ENCODE data around the gene CECR2. TPM values are rescaled to one million over a fixed set of nuclear protein-coding genes. Genes with fewer than 3 reads are reported as not detected.

Gene CECR2
- not detected in 2 replicates for total RNA-seq

- Histone ChIP-seq H3K27me3 (ENCODE audit: control insufficient read depth, insufficient read depth, low read length) (peaks cover 13% of the 10 kb centered on the region), H3K36me3 (ENCODE audit: control insufficient read depth, insufficient read depth, low read length) (no peaks in the 10 kb centered on the region), H3K4me3 (ENCODE audit: low read depth, low read length) (no peak within 1 kb of the TSS)
- FAIRE-seq: no peak
- TF ChIP-seq CTCF (IDR thresholded peaks at IDR 0.05; ENCODE audit: insufficient read depth, low read length, severe bottlenecking): no peak
- no peak for DNase-seq (ENCODE audit: low read depth)
Measured at GRCh38 chr22:17369439-17370025, at the start of gene CECR2. CECR2 (plus strand) TSS chr22:17369460; CDS start chr22:17369784, 324 bp downstream.

GRCh38 chr22:17319546-17319945, 49.7 kb upstream of the CECR2 start:
- FAIRE-seq: no peak
- DNase-seq (ENCODE audit: low read depth): no peak
- TF ChIP-seq CTCF (IDR thresholded peaks at IDR 0.05; ENCODE audit: insufficient read depth, low read length, severe bottlenecking): no peak
- no peaks in the 10 kb centered on the region for H3K27me3 ChIP-seq (ENCODE audit: control insufficient read depth, insufficient read depth, low read length)
- no peaks in the 10 kb centered on the region for H3K36me3 ChIP-seq (ENCODE audit: control insufficient read depth, insufficient read depth, low read length)
- no peak overlapping the region for H3K4me3 ChIP-seq (ENCODE audit: low read depth, low read length)

GRCh38 chr22:17322511-17322910, 46.7 kb upstream of the CECR2 start:
- no peak for DNase-seq (ENCODE audit: low read depth)
- Histone ChIP-seq H3K27me3 (ENCODE audit: control insufficient read depth, insufficient read depth, low read length) (no peaks in the 10 kb centered on the region), H3K36me3 (ENCODE audit: control insufficient read depth, insufficient read depth, low read length) (no peaks in the 10 kb centered on the region), H3K4me3 (ENCODE audit: low read depth, low read length) (no peak overlapping the region)
- TF ChIP-seq CTCF (IDR thresholded peaks at IDR 0.05; ENCODE audit: insufficient read depth, low read length, severe bottlenecking): no peak
- no peak for FAIRE-seq

GRCh38 chr22:17331690-17332089, 37.6 kb upstream of the CECR2 start:
- no peaks in the 10 kb centered on the region for H3K27me3 ChIP-seq (ENCODE audit: control insufficient read depth, insufficient read depth, low read length)
- no peak for TF ChIP-seq CTCF (IDR thresholded peaks at IDR 0.05; ENCODE audit: insufficient read depth, low read length, severe bottlenecking)
- no peak for DNase-seq (ENCODE audit: low read depth)
- no peaks in the 10 kb centered on the region for H3K36me3 ChIP-seq (ENCODE audit: control insufficient read depth, insufficient read depth, low read length)
- H3K4me3 ChIP-seq (ENCODE audit: low read depth, low read length): no peak overlapping the region
- FAIRE-seq: no peak

- FAIRE-seq (no peak), DNase-seq (ENCODE audit: low read depth) (no peak)
- Histone ChIP-seq H3K36me3 (ENCODE audit: control insufficient read depth, insufficient read depth, low read length) (no peaks in the 10 kb centered on the region), H3K4me3 (ENCODE audit: low read depth, low read length) (no peak overlapping the region), H3K27me3 (ENCODE audit: control insufficient read depth, insufficient read depth, low read length) (no peaks in the 10 kb centered on the region)
- no peak for TF ChIP-seq CTCF (IDR thresholded peaks at IDR 0.05; ENCODE audit: insufficient read depth, low read length, severe bottlenecking)
Measured at GRCh38 chr22:17332109-17332800, 37.0 kb upstream of the CECR2 start.
